ENCODE results near the gene IGFBP2. TPM values are rescaled to one million over a fixed set of nuclear protein-coding genes. Genes with fewer than 3 reads are reported as not detected.

IGFBP2 gene
- total and polyA plus RNA-seq, 2 of the 8 experiments (the other 6 are each of a cell fraction or from before 2014, with no cell fraction given): 326 to 782 TPM

- no peak for TF ChIP-seq CHD7 (IDR thresholded peaks at IDR 0.05; ENCODE audit: insufficient replicate concordance, low read length)
- peak; percentile 54; the same call in 1 of the 2 replicates for TF ChIP-seq CEBPB (IDR thresholded peaks at IDR 0.05; ENCODE audit: low read depth, low read length)
Observed at GRCh38 chr2:216646116-216646515, 12.9 kb downstream of the IGFBP2 start (continued).

Data from H1 (cell line).